NCI-H526 (cell line): ENCODE data around the gene TOPAZ1.

ENCODE experiments used
- DNase-seq, 2 experiments: peaks; one replicate each; lab custom pipeline; 2025; lab: John Stamatoyannopoulos, UW

The TOPAZ1 gene

DNA sequence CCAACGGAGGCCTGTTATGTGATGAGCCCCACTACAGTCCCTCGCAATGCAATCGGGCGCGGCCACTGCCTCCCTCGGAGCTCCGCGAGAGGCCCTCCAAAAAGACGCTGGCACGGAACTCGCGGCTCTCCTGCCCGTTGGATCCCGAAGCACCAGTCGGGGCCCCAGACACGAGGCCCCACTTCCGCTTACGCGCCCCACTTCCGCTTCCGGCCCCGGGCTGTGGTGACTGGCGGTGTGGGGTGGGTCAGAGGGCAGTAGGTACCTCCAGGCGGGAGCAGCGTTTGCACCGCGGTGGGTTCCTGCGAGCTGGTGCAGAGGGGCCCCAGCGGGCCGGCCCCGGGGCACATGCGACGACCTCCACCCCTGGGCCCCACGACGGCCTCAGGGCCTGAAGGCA is at the start of gene TOPAZ1:
TSS of gene TOPAZ1 (plus strand) at position 181 of the 400 bp plus-strand sequence. CDS start at position 349, 168 bp downstream.
- DNase-seq, result no peak

GRCh38 chr3:44198284-44199269 is 43.1 kb upstream of the TOPAZ1 start:
- DNase-seq, result peak; percentile 44 to 79

DNA sequence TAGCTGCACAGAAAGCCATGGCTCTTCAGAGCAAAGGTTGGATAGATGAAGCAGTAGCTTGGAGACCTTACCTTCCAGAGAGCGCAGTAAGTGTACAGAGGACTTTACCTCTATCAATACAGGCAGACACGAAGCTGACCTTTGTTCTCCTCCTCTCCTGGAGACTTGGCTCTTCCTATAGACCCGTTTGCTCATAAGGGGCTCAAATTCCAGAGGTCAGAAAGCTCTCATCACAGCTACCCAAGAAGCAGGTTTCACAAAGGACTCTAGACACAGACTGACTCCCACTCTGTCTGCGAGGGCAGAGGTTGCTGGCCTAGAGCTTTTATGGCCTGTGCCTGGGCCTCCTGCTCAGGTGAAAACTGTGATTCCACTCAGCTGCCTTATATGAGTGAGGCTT is 35.4 kb upstream of the TOPAZ1 start:
- no peak for DNase-seq

DNA sequence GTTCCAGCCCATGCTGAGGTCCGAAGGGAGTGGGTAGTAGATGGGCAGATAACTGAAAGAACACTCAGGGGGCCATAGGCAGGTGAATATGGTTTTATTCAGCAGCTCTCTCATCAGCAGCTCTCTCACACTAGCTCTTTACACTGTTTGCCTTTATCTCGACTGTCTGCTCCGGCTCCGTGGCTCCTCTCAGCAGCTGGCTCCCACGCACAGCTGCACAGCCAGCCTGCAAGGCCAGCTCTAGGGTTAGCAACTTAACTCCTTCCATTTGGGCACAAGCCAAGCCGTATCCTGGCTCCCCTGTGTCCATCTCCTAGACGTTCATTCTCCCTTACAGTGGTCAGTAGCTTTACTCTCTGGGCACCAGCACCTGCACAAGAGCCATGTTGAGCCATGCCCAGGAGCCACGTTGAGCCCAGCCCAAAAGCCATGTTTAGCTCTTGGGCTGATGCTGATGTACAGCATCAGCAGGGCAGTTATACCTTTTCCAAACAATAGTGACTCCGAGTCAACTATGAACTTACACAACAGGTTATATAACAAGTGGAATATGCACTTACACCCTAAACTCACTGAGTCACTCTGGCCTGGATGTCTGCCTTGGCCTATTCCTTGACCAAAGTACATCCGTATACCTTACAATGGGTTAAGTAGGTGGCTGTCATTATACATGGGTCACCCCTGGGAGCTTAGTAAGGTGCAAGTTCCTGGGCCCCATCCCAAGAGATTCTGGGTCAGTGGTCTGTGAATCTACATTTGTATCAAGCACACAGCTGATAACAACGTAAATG is 34.6 kb upstream of the TOPAZ1 start:
- no peak for DNase-seq

DNA sequence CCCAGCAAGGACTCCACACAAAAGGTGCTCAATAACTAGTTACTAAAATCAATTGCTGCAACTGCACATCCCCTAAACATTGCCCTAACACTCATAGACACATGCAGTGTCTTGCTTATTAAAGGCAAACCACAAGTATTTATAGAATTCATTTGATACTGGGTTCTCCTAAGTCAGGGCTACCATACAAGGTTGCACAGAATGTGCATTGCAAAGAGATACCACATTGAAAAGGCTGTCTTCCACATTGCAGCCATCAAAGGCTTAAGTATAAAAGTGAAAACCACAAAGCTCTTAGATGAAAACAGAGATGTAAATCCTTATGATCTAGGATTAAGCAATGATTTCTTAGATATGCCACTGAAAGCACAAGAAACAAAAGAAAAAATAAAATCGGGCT is 33.6 kb upstream of the TOPAZ1 start:
- no peak for DNase-seq

- DNase-seq, result peak in 1 of 2 experiments; percentile 4
Measured at GRCh38 chr3:44208568-44208967, 33.1 kb upstream of the TOPAZ1 start.

- DNase-seq, result no peak
Measured at GRCh38 chr3:44210967-44211366, 30.7 kb upstream of the TOPAZ1 start.

DNA sequence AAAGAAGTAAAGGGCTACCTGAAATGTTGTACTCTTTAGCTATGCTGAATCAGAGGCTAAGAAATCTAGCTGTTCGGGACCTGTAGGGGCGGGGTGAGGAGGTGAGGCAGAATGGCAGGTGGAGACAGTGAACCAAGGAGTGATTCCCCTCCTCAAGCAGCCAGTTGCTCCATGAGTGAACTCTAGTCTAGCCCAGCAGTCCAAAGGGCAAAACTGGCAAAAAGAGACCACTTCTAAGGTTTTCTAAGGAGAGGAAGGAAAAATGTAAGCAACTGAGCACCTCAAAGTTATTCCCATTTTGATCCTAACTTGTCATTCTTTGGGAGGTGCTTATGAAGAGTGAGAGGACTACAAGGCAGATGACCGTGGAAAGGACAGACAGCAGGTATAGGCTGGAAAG is 19.3 kb upstream of the TOPAZ1 start:
- DNase-seq, result no peak

DNA sequence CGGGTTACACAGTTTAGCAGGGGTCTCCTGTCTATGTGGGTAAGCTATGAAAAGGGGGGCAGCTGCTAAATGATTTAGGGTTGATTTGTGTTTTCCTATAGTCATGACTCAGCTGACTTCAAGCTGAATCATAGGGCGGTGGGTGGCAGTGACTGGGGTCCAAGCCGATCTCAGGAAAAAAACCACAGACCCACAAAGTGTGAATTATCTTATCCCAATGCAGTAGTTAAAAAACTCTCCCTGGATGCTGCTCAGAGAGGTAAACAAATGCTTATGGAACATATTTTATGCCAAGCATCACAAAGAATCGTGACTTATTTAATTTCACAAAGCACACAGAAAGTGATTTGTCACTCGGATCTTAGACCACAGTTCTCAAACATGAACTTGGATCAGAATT is 18.4 kb upstream of the TOPAZ1 start:
- no peak for DNase-seq

DNA sequence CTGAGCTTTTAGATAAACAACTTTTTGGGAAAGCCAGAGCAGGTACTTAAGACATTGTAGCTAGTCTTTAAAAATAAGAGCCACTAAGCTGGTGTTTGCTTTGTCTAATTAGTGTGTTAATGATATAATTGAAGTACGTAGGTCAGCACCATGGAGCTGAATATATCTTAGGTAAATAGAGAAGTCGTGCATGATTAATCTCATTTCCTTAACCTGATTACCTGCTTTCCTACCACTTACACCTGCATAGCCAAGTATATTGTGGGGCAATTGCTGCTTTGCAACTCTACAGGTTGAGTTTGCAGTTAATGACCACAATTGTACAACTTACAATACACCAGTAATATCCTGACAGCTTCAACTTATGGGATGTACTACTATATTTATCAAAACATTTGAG is 17.6 kb upstream of the TOPAZ1 start:
- DNase-seq, result no peak

GRCh38 chr3:44226573-44226972 is 15.1 kb upstream of the TOPAZ1 start:
- DNase-seq, result no peak

DNA sequence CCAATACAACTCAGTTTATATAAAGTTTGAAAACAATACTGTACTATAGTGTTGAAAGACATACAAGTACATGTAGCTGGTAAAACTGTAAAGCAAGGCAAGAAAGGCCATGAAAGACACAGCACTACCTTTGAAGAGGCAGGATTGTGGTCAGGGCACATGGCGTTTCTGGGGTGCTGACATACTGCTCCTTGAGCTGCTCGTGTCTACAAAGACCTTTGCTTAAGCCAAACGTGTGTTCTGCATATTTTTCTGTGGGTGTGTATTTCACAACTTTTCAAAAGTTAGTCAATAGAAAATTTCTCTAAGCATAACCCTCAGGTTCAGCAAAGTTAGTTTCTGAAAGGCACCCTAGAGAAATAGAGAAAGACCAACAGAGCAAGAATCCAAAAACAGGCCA is 14.1 kb upstream of the TOPAZ1 start:
- DNase-seq, result no peak

GRCh38 chr3:44228900-44229299 is 12.8 kb upstream of the TOPAZ1 start:
- DNase-seq, result no peak

DNA sequence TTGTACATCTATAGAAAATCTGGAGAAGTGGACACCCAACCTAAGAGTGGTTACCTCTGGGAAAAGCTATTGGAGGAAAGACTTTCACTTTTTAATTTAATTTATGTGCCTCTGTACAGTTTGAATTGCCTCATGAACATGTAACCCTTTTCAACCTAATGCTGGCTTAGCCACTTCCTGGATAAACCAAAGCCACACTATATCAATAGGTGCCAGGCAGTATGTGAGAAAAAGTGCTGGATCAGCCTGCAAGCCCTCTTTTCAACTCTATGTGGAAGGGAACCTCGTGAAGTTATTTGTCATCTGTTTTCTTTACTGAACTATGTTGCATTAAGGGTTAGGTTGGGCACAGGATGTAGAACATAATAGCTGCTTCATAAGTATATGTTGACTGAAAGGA is 9.3 kb upstream of the TOPAZ1 start:
- DNase-seq, result no peak

DNA sequence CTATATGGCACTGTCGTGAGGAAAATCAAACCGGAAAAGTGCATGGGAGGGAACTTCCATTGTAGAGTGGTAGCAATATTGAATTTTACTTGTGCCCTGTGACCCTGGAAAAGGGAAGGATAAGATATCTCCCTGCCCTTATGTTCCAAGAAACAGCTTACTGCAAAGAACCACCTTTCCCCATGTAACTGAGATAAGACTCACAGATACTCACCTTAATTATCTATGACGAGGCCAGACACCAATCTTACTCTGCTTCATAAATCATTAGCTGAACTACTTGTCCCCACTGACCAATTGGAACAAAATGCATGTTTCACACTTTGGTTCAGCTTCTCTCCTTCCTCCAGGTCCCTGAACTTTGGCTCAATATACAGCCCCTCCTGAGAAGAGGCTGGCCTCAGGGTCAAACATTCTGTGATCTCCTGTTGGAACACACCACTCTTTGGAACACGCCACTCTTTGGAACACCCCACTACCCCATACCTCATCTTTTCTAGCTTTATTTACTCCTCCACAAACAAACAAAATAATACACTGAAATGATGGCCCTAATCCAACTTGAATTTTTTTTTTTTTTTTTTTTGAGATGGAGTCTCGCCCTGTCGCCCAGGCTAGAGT is 6.9 kb upstream of the TOPAZ1 start:
- no peak for DNase-seq

GRCh38 chr3:44235604-44236484 is 5.8 kb upstream of the TOPAZ1 start:
- peak; percentile 19 to 64 for DNase-seq

- no peak for DNase-seq
Measured at GRCh38 chr3:44236485-44236908, 5.2 kb upstream of the TOPAZ1 start.

- no peak for DNase-seq
Measured at GRCh38 chr3:44237161-44237560, 4.5 kb upstream of the TOPAZ1 start.

- DNase-seq, result no peak
Measured at GRCh38 chr3:44237665-44238064, 4.0 kb upstream of the TOPAZ1 start.

- no peak for DNase-seq
Measured at GRCh38 chr3:44238889-44239288, 2.8 kb upstream of the TOPAZ1 start.

DNA sequence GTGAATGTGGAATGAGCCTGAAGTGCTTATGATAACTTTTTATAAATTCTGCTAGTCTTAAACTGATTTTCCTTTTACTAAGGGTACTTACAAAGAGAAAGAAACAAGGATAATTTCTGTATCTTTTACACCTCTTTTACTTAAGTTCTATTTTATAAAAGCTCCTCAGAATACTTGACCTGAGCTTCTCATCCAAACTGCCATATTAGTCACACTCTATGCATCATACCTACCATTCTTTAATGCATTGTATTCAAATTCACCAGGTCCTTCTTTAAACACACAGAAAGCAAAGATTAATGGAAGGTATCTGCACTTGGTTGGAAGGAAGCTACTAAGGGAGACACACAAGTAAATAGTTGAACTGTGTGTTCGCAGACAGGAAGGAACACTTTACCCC is 1.6 kb upstream of the TOPAZ1 start:
- no peak for DNase-seq
